Bone marrow (tissue), 2 donors: Measurements from ENCODE around the gene TMEM151B.

Experiments
- DNase-seq, 2 donors: peaks; one replicate each; lab custom pipeline; 2025; lab: John Stamatoyannopoulos, UW

TMEM151B gene

DNA sequence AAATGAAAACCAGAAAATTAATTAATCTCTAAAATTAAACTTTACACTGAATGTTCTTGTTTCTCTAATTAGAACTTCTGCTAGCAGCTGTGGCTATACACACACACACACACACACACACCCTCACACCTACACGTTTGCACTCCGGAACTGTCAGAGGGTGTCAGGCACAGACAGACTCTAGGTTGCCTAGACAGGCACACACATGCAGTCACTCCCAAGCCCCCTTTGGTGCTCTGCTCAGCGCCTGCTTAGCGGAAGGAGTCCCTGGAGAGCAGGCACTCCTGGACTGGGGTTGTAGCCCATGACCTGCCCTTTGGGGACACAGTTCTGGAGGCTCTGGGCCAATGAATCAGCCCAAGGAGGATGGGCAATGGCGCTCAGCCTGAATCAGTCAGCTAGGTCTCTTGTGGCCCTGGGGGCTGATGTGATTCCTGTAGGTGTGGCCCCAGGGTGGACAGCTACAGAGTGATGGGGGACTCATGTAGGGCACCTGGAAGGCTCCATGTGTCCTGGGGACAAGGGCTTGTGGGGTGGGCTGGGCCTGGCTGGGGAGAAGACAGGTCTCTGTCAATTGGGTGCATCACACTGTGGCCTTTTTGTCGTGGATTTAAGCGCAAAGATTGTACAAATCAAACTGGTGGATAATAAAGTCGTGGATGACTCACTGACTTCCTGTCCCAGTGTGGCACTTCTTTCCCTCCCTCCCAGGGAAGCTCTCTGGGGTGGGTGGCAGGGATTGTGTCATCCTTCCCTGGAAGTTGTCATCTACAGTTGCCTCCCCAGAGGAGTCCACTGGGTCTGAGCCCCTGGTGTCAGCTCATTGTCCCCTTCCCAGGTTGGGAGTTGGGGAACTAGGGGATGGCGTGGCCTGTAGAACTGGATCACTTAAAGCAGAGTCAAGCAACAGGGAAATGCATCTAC is 8.8 kb downstream of the TMEM151B start:
- DNase-seq: no peak

DNA sequence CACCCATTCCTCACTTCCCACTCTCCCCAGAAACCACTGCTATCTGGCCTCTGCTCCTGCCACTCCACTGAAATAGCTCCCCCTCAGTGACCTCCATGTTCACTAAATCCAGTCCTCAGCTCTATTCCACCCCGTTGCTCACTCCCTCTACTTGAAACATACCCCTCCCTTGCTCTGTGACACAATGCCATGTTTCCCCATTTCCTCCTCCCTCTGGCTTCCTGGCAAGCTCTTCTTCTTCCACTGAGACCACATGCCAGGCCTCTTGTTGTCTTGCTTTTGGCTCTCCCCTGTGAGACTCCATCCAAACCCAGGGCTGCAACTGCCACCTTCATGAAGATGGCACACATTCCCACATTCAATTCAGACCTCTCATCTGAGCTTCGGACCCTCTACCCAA is 13.9 kb downstream of the TMEM151B start:
- DNase-seq: no peak

DNA sequence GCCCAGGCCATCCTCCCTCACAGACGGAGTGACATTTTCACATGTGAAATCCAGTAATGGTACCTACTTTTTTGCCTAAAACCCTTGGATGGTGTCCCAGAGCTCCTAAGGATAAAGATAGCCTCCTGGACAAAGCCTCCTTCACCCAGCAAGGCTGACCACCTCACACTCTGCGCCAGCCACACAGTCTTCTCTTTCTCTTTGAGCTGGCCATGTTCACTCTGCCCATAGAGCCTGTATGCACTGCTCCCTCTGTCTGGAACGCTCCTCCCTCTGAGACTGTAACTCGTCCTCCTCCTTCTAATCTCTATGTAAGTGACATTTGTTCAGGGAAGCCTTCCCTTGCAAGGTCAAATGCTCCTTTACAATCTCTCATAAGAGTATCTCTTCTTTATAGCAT is 14.6 kb downstream of the TMEM151B start:
- DNase-seq: no peak

DNA sequence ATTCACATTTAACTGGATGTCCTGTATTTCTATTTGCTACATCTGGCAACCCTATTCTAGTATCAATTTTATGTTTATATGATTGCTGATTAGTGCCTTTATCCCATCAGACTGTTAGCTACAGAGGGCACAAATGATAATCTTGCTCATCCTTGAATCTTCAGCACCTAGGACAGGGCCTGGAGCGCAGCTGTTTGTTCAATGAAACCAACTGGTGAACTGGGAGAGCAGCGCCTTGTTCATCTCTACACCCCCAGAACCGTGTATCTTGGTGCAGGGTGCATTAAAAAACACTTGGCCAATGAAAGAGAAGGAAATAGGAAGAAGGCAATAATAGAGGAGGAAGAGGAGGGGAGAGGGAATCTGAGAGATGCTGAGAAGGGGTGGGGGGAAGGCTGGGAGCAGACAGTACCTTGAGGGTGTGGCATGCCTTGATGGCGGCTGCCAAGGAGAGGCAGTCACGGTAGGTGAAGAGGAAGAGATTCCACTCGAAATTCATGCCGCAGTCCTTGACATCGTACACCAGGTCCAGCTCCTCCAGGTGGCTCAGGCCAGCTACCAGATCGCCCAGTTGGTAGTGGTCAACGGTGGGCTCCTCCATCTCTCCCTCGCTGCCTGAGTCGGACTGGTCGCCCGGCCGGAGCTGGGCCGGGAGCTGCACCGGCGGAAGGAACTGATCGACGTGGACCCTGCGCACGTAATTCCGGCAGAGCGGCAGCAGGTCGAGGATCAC is 15.5 kb downstream of the TMEM151B start:
- DNase-seq: no peak

DNA sequence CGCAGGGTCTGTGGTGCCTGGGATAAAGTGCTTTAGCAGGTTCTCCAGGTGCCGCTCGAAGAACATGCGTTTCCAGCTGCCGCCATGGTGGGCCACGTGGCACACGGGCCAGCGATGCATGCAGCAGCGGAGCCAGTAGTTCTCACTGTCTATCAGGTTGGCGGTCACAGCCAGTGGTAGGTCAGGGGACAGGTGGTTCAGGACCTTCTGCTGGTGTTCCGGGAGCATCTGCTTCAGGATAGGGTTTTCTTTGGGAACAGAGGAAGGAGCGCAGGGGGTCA is 16.0 kb downstream of the TMEM151B start:
- no peak for DNase-seq

DNA sequence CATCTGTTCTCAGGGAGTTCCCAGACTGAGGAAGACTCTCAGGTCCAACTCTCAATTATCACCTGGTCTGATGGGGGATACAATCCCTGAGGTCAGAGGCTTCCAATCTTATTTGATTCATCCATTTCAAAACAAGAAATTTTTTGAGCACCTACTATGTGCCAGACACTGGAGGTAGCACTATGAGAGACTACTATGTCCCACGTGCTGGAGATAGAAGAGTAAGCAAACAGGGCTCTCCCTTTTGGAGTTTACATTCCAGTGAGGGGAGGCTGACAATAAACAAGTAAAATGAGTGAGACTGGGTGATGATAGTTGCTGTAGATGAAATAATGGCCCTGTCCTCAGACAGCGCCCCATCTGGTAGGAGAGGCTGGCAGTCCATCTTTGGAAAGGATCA is 16.5 kb downstream of the TMEM151B start:
- no peak for DNase-seq

DNA sequence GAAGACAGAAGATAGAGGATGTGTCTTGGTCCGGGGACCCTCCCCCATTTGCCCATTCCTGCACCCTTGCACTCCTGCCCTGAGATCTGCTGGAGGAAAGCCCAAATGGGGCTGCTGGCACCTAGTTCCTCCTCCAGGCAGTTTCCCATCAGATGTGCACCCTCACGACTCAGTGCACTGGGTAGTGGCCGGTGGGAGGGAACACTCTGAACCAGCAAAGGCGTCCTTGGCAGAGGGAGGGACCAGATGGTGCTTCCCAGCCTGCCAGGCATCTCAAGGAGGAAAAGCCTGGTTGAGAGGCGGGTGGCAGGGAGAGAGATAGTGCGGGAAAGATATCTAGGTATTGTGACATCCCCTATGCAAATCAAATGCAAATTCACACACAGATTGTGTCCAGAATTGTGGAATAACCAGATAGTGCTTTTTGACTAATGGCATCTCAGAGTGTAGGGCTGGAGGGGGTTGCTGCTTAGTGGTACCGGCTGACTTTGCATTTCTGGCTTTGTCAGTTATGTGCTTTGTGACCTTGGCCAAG is 19.5 kb downstream of the TMEM151B start:
- DNase-seq: no peak

DNA sequence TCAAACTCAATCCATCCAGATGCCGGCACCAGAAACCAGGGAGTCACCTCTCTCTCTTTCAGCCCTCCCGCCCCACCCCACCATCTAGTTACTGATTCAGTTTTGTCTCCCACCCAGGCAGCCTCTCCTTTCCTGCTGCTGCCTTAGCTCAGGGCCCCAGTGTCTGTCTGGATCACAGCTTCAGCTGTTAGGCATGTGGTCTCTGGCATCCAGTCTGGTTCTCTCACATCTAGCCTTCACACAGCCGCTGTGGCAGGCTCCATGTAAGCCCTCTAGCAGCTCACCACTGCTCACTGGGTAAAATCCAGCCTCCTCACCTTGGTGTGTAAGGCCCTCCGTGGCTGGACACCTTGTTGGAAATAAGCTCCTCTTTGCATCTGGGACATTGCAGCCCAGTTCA is 21.6 kb downstream of the TMEM151B start:
- no peak for DNase-seq

DNA sequence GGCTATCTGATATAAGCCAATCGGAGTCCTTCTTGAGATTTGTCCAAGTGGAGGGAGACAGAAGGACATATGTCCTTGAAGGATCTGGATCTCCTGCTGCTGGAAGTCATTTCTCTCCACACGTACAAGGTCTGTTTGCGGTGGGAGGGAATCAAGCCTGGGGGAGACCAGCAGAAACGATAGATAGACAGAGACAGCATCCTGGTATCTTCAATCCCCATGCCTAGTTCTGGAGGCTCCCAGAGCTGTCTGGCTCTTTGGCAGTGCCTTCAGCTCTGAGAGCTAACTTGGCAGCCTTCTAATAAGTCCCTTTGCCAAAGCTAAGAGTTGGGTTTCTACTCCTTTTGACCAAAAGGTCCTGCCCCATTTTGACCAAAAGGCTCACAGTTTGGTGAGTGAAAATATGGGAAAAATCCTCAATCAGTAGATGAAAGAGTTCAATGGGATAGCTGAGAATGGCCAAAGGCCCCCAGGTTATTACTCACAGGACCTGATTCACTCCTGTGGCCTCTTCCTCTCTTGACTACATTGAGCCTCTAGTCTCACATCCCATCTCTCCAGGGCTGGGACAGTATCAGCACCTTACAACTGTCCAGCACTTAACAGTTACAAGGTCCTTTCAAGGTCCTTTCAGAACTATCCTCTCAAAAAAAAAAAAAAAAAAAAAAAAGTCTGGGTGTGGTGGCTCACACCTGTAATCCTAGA is 22.6 kb downstream of the TMEM151B start:
- DNase-seq: no peak

DNA sequence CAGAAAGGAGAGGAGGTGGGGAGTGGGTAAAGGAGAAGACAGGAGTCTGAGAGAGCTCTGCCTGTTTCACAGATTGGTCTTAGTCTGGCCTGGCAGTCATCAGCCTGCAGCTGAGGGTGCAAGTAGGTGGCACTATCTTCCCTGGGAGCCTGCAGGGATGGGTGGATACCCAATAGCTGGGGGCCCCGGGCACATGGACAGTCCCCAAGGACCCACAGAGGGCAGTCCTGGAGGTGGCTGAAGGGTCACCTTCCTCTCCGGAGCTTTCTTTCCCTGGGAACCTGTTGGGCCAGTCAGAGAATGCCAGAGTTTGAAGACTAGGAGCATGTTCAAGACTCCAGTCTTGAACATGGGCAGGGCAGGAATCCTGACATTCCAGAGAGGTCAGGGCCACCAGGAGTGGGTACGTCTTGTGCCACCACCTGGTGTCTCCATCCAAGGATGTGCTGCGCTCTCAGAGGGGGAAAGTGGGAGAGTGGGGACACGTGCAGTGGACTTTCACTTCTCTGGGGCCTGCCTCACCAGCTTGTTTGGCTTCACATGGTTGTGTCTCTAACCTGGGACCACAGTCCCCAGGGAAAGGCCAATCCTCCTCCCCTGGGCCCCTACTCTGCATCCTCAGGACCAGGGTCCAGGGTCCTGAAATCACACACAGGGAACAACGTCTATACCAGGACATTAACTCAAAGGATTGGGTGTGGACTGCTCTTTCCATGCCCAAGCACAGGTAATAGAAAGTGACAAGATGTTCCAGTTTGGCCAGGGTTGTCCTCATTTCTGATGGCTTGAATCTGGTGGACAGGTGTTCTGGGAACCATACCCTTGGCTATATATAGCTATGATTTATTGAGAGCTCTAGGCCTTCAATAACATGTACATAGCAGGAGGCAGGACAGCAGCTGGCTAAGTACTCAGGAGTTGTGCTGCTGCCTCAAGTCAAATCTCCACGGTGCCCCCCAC is 24.9 kb downstream of the TMEM151B start:
- no peak for DNase-seq

DNA sequence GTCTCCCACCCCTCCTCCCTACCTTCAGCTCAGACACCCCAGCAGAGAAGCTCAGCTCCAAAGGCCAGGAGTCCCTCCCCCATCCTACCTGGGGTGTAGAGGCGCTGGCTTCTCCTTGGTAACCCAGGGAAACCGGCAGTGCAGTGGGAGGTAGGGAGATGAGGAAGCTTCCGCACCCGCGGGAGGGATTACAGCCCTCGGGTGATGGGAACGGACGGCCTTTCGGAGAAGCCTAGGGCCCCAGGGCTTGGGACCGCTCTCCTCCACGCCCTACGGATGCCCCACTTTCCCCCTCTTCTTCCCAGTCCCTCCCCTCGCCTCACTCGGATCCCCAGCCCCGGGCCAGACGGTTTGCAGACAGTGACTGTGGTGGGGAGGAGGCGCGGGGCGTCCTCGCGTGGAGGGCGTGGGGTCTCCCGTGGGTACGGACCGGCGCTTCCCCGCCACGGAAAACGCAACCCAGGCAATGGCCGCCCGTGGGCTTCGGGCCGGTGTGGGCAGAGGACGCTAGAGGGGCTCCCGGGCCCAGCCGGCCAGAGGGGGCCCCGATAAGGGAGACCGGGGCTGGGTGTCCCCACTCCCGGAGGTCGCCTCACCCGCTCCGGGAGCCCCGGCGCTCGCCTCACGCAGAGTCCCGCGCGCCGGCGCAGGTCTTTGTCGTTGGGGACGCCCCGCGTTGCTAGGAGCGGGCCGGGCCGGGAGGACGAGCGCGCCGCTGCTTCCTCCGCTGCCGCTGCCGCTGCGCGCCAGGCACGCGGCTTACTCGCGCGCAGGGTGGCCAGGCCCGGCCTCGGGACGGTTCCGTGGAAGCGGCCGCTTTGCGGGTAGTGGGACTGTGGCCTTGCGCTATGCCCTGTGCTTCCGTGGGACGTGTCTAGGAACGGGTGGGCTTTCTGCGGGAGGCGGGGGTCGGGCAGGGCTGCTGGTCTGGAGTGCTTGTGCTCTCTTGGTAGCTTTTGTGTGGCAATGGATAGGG is 27.1 kb downstream of the TMEM151B start:
- DNase-seq: no peak

DNA sequence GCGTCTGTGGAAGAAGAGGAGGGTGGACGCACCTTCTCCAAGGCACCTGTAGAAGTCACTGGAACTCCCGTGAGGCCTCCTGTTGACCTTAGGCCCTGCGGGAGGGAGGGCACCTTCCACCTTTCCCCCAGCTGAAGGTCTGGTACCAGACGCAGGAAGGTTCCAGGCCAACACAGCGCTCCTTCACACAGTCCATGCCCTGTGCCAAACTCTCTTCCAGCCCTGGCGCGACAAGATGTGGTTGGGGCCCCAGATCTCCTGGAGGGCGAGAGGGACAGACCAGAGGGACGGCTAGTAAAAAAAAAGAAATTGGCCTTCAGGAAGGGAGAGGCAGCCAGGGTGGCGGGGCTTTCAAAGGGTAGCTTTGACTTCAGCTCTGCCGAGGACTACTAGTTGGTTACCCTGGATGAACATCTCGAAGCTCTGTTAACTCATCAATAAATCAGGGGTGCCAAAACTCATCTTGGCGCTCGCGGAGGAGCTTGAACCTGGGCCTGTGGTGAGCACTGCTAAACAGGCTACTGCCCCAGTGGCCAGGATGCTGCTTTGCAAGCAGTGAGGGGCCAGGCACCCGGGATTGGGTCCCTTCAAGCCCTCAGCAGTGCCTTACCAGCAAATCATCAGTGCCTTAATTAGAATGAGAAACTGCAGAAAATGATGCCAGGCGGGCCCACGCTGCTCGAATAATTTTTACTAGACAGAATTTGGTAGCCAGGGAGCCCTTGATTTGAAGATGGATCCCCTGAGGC is 28.0 kb downstream of the TMEM151B start:
- no peak for DNase-seq

DNA sequence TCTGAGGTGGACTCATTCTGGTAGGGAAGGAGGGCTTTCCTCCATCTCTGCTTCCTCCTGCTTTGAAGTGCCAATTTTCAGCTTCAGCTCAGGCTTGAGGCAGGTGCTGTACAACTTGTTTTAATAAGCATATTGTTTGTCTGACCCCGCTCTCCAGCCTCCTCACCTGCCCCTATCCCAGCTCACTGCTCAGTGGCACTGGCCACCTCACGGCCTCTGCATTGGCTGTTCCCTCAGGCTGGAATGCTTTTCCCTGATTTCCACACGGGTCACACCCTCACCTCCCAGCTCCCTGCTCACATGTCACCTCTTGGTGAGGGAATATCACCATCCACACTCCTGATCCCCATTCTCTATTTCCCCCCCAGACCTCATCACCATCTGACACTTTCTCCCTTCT is 28.6 kb downstream of the TMEM151B start:
- no peak for DNase-seq

DNA sequence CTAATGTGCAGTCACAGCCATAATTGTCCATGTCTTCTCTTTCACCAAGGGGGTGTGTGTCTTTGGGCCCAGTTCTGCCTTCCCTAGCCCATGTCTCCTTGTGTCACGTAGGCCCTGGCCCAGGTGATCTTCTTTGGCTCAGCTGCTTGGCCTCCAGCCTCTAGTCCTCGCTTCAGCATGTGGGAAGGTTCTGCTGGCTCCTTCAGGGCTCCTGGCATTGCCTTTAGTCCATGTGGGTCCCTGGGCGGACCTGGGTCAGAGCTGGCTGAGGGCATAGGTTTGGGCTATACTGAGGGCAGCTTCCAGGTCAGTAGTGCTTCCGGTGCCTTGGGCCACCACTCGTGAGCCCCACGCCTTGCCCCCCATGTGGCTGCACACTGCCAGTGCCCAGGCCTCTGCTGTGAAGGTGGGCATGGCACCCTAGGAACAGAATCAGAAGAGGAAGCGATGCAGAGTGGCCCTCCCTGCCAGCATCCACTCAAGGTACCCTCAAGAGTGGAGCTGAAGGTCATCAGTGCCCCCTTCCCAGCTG is 30.1 kb downstream of the TMEM151B start:
- DNase-seq: no peak

DNA sequence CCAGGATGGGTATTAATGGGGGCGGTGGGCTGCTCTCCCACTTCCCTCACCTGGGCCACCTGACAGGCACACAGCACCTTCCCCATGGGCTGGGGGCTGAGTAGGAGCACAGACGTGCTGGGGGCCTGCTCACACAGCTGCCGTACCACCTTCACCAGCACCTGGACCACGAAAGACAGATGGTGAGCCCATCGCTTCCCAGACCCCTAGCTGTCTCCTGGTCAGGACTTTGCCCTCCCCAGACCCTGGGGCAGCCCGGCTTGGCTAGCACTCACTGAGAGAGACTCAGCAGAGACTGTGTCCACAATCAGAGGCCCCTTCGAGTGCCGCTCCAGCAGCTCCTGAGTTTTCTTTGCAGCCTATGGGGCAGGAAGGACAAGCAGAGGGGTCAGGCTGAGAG is 30.9 kb downstream of the TMEM151B start:
- no peak for DNase-seq

DNA sequence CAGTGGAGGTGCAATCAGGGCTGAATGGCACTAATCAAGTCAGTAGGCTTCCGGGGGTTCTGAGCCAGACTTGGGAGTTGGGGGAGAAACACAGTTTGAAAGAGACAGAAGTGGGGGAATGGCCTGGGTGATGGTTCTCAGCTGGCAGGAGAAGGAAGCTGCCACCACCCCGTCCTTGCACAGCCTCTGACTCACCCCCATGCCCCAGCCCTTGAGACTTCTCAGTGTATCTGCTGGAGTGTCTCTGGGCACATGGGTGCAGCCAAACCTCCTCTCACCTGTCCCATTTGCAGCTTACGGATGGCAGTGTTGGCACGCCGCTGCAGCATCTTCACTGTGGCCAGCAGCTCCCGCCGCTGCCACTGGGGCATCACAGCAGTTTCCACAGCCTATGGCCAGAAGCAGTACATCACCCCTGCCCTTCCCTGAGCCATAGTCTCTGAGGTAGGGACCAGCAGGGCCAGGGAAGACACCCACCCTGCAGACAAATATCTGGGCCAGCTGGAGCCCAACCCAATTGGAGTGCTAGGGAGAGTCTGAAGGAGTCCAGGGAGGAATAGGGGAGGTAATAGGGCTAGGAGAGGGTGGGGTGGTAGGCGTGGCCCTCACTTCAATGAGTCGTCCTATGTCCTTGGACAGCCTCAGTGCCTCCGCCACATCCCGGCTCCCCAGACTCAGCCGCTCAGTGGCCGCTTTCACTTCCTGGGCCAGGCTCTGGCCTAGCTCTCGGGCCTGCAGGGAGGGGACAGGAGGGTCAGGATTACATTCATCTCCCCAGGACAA is 31.7 kb downstream of the TMEM151B start:
- DNase-seq: no peak

DNA sequence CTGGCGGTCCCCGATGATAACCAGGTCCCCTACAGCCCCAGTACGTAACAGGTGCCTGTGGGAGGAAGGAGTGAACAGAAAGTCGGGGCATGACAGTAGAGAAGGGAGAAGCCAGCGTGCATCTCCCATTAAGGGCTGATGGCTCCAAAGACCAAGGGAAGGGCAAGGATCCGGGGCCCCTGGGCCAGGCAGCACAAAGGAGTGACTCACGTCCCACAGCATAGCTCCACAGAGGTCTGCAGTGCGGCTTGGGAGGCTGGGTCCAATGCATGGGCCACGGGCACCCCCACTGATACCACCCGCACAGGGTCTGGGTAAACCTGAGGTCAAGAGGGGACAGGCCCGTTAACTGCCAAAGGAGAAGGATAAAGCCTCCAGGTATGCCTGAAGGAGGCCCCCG is 32.6 kb downstream of the TMEM151B start:
- no peak for DNase-seq

DNA sequence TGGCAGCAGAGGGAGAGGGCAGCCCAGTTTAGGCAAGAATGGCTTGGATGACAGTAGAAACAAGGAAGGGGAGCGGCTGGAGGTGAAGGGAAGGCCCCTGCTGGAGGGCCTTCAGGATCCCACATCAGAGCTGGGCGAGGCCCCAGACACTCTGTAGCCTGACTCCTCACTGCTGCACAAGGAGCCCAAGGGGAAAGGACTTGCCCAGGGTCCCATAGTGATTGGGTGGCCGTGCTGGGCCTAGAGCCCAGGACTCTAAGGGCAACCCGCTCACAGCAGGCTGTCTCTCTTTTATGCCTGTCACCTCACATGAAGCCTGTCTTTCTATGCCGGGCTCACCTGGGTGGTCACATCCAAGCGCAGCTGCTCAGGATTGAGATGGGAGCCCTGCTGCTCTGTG is 33.6 kb downstream of the TMEM151B start:
- no peak for DNase-seq
